Measurements from ENCODE around the gene FGFRL1.
"Not testable (repeated sequence)": the region's sequence is repeated elsewhere in the genome, so short reads cannot be mapped to it uniquely, and the experiment has no call there.

The FGFRL1 gene

DNA sequence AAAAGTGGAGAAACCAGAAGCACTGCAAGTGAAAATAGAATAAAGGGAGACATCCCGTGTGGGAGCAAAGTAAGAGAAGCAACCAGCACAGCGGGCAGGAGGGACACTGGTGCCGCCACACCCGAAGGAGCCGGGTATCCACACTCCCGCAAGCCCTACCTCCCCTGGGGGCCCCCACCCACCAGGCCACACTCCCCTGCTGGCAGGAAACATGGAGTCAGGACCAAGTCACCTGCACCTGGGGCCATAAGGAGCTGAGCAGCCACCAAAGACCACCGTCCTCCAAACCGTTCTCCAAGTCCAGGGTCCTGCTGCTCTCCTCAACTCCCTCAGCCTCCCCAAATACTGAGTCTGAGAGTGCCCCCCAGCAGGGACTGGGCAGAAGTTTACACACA, 30.5 kb downstream of the FGFRL1 start:
- no peak for DNase-seq

DNA sequence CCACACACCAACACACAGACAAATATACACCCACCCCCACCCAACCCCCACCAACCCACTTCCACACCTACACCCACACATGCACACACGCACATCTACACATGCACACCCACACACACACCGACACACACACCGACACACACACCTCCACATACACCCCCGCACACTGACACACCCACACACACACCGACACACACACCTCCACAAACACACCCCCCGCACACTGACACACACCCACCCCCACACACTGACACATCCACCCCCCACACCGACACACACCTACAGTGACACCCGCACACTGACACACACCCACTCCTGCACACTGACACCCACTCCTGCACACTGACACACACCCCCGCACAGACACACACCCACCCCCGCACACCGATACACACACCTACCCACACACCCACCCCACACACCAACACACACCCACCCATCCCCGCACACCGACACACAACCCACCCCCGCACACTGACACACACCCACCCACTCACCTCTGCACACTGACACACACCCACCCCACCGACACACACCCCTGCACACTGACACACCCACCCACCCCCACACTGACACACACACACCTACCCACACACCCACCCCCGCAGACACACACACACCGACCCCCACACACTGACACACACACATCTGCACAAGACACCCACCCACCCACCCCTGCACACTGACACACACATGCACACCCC, 31.1 kb downstream of the FGFRL1 start:
- no peak for DNase-seq

DNA sequence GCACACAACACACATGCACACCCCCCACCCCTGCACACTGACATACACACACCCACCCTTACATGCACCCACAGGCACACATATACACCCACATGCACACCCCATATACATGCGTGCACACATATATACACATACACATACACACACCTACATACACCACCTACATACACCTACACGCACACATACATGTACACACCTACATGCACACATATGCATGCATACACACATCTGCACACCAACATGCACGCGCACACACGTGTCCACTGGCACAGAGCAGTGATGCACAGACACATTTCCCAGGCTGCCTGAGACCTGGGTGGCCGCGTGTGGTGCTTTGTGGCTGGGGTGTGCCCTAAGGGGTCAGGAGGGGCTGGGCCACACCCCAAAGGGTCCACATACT, 31.7 kb downstream of the FGFRL1 start:
- no peak for DNase-seq

DNA sequence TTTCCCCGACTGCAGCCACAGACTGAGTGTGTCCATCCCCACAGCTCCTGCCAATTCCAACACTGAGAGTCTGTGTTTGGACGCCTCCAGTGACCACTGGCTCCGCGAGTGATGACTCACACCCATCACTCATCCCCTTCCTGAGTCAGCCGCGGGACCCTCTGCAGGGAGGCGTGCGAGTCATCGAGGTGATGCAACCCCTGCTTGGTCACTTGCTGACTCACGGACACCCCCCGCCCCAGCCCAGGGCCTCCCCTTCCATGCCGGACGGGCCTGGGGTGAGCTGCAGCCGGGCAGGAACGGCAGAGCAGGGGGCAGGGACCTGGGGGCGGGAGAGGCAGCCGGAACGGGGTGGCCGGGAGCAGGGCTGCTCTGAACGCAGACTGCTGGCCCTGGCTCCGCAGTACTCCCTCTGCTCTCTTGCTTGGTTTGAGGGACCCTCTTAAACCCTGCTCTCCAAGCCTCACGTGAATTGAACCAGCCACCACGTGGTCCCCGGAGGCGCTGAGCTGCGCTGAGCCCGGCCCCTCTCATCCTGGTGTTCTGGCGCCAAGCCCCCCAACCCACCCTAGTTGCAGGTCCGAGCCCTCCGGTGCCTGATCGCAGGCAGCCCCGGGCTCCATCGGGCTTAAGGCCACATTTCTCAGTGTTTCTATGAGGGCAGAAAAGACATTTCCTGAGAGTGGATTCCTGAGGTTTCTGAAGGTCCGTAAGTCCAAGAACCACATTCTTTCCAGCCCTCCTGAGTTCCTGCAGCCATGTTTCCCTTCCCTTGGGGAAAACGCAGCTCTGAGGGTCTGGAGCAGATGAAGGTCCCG, 32.4 kb downstream of the FGFRL1 start:
- DNase-seq: peak; percentile 36

DNA sequence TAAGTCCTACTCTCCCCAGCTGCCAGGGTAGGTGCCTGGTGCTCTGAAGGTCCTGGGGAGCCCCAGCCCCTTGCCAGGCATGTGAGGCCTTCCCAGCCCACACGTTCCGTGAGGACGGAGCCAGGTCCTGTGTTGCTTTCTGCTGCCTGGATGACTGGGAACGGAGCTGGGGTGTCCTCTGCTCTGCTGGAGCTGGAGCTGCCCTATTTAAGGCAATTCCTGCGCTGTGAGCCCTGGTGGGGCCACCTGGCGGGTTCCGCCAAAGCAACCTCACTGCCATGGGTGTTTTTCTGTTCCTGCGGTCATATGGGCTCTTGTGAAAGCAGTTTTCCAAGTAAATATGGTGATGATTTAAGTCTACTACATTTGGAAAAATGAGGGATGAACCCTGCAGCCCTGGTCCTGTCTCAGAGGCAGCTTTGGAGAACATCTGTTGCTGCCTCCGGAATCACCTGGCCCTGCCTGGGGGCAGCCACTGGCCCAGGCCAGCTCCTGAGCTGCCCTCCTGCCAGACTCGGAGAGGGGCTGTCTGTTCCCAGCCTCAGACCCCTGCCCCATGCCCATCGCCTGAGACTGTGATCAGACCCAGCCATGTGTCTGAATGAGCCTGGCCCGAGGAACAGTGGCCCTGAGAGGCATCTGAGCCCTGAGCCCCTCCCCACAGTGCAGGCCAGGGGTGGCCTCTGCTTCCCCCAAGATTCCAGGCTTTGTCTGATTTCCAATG, 33.2 kb downstream of the FGFRL1 start:
- no peak for DNase-seq

DNA sequence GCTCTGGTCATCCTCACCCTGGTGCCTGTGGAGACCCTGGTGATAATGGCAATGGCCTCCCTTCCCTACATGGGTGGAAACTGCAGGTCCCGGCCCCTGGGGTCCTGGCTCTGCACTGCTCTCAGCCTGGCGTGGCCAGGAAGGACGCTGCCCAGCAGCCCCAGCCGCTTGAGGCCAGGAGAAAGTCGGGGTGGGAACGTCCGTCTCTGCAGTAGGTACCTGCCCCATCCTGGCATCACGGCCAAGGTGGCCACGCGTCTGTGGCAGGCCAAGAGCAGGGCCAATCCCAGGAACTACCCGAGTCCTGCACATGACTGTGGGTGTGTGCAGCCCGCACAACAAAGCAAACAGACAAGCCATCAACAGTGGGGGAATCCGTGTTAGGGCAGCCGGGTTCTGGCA, 33.8 kb downstream of the FGFRL1 start:
- no peak for DNase-seq

DNA sequence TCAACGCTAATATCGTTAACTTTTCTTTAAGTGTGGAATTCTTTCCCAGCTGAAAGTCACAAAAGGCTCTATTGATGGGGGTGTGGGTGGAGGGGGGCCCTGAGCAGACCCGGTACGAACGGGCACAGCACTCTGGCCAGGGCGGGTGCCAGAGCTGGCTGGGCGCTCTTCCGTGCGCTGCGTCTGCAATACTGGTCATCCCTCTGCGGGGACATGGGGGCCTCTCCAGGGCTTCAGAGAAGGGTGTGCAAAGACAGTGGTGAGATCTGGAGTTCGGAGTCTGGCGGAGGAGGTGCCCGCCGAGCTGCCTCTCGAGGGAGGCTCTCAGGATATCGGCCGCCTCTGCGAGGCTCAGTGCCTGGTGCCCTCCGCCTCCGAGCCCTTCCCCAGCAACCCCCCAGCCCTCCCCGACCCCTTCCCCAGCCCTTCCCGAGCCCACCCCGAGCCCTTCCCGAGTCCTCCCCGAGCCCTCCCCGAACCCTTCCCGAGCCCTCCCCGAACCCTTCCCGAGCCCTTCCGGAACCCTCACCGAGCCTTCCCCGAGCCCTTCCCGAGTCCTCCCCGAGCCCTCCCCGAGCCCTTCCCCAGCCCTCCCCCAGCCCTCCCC, 34.3 kb downstream of the FGFRL1 start:
- no peak for DNase-seq

DNA sequence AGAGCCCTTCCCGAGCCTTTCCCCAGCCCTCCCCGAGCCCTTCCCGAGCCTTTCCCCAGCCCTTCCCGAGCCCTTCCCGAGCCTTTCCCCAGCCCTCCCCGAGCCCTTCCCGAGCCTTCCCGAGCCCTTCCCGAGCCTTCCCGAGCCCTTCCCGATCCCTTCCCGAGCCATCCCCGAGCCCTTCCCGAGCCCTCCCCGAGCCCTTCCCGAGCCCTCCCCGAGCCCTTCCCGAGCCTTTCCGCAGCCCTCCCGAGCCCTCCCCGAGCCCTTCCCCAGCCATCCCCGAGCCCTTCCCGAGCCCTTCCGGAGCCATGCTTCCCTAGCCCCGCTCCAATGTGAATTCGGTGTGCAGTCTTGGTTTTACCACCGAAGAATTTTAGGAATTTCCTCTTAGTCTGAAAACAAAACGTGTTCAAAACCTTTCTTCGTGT, 35.2 kb downstream of the FGFRL1 start:
- DNase-seq: not testable (repeated sequence)

DNA sequence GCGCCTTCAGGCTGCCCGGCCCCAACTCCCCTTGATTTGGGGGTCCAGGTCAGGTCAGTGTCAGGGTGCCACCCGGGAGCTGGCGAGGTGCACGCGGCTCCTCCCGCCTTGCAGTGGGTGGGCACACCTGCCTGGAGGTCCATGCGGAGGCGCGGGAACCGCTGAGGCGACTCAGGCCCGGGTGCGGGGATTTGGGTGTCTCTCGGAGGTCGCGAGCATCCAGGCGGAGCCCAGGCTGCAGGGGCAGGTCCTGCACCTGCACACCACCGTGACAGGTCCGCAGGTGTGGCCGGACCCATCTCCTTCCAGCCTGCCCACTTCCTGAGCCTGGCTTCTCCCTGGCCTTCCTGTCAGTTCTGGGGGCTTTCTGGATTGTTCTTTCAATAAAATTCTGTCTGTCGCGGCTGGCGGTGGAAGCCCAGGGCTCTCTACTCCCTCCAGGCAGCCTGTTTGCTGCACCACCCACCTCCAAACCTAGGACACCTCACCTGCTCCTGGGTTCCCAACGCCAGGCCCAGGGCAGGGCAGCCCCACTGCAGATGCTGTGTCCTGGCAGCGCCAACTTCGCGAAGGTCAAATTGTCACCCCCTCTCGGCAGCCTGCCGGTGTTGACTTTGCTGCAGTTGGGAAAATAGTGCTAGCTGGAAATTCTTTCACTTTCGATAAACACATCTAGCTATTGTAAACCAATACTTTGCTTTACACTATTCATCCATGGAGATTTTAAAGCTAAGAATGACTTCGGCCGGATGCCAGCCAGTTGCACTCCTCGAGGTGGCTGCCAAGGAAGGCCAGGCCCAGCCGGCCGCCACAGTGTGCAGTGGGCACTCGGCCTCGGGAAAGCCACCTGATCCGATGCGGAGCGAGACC, 35.9 kb downstream of the FGFRL1 start:
- DNase-seq: no peak

DNA sequence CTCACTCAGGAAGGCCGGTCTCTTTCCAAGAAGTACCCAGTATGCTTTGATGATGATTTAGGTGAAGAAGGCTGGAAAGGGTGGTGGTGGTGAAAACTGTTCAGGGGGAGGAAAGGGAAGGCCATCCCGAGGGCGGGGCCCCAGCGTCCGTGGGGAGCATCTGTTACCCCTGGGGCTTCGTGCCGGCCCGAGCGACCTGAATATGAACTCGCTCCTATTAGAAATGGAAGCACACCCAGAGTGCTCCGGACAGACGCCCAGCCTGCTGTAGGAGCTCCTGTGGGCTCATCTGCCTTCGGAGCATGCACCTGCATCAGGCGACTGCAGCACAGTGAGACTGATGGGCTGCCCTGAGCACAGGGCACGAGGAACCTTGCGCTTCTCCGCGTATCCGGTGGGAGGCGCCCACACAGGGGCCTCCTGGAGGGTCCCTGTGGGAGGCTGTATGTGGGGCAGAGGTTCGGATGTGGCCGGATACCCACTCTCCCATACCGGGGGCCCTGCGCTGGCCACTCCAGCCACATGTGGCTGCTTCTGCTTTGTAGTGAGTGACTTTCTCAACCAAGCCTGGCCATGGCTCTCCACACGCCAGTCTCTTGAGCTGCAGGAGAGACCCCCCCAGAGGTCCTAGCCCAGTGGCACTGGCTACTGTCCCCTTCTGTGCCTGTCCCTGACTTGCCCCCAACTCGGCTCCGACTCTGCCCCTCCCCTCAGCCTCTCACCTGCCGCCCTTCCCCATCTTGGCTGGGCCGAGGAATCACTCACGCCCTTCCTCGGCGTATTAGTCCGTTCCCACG, 36.7 kb downstream of the FGFRL1 start:
- no peak for DNase-seq

DNA sequence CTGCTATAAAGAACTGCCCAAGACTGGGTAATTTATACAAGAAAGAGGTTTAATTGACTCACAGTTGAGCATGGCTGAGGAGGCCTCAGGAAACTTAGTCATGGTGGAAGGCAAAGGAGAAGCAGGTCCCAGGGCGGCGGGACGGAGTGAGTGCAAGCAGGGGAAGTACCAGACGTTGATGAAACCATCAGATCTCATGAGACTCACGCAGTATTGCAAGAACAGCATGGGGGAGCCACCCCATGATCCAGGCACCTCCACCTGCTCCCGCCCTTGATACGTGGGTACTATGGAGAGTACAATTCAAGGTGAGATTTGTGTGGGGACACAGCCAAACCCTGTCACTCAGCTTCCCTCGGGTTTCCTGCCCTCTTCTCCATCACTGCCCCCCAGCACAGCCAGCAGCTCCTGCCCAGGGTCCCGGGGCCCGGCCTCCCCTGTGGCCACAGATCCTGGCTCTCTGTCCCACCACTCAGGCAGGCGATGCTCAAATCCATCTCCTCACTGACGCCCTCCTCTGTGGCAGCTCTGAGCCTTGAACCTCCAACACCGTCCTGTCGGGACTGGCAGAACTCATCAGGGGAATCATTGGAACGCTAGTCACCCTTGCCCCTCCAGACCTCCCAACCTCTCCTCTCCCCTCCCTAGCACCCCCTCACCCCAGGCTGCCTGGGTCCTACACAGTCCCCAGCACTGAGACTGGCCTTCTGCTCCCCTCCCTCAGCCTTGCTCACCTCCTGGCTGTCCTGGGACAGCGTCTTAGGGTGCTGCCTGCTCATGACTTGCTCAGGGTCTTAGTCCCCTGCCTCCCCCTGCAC, 37.6 kb downstream of the FGFRL1 start:
- no peak for DNase-seq

DNA sequence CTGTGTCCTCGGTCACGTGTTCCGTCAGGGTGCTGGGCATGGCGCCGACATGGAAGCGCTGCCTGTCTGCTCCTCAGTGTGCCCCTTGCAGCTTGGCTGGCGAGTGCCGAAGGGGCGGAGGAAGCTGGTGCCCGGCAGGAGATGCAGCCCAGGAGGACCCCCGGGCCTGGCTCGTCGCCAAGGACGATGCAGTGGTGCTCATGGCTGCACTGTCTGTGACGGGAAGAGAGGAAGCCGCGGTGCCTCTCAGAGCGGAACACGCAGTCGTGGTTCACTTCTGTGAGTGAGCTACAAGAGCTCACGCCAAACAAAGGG, 38.1 kb downstream of the FGFRL1 start:
- DNase-seq: no peak

DNA sequence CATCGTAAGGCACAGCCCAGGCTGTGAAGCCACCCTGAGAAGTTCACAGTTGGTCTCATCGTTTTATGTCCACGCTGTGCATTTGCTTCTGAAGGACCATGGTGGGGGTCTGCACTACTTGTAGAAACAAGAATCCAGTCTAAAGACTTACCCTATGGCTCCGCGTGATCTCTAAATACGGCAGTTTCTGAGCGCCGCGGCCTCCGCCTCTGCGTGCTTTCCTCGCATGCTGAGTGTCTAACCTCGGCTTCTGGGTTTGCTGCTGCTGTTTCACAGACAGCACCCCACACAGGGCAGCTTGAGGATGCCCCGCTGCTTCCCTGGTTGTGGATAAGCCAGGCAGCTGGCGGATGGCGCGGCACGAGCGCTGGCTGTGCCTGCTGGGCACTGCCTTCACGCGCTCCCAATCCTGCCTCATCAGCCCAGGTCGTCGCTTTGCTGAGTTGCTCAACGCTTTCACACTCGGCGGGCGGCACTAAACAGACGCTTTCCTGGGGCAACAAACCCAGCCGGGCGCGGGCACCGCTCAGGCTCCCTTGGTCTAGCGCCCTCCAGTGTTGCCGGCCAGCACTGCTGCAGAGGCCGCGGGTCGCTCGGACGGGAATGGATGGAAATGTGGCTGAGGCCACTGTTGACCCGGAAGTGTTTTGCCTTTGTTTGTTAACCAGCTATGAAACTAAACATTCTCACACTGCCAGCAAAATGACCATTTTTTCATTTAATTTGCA, 39.2 kb downstream of the FGFRL1 start:
- DNase-seq: no peak

DNA sequence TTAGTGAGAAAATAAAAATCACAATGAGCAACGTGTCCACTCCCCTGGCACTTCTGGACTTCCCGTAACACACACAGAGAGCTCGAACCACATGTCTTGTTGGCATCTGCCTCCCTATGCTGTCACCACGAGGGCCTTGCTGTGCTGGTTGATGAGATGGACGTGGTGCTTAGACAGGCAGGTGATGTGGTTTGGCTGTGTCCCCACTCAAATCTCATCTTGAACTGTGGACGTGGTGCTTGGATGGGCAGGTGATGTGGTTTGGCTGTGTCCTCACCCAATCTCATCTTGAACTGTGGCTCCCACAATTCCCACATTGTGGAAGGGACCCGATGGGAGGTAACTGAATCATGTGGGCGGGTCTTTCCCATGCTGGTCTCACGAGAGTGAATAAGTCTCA, 40.0 kb downstream of the FGFRL1 start:
- DNase-seq: no peak

DNA sequence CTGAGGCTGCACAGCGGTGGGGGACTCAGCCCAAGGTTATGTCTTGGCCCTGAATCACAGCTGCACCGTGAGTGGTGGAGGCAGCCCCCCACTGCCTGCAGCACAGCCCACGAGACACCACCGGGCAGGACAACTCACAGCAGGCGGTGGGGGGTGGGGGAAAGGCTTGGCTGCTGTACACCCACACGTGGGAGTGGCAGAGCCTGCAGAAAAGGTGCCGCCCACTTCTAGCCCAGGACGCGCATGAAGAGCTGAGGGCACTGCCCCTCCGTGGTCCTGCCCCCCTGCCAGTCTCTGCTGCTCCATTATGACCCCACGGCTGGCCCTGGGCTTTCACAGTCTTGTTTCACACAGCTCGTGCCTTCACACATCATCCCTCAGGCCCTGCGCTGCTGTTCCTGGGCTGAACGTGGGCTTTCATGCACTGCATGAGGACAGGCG, 40.8 kb downstream of the FGFRL1 start:
- DNase-seq: no peak

DNA sequence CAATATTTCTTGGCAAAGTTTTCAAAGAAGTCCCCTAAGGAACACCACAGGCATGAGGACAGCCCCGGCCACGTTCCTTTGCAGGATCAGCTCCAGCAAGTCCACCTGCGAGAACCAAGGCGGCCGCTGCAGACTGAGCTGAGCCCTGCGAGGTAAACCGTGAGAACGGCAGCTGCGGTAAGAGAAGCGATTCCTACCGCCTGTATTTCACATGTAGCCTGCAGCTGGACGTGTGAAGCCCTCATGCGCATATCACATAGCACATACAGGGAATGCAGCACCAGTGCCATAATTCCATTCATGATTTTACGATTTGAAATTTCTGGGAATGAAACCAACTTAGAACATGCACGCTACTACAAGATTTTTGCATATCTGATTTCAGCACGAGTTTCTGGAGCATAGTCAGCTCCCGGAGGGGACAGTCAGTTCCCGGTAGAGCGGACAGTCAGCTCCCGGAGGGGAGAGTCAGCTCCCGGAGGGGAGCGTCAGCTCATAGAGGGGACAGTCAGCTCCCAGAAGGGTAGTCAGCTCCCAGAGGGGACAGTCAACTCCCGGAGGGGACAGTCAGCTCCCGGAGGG, 41.7 kb downstream of the FGFRL1 start:
- no peak for DNase-seq

DNA sequence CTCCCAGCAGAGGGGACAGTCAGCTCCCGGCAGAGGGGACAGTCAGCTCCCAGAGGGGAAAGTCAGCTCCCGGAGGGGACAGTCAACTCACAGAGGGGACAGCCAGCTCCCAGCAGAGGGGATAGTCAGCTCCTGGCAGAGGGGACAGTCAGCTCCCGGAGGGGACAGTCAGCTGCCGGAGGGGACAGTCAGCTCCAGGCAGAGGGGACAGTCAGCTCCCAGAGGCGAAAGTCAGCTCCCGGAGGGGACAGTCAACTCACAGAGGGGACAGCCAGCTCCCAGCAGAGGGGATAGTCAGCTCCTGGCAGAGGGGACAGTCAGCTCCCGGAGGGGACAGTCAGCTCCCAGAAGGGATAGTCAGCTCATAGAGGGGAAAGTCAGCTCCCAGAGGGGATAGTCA, 42.5 kb downstream of the FGFRL1 start:
- not testable (repeated sequence) for DNase-seq

DNA sequence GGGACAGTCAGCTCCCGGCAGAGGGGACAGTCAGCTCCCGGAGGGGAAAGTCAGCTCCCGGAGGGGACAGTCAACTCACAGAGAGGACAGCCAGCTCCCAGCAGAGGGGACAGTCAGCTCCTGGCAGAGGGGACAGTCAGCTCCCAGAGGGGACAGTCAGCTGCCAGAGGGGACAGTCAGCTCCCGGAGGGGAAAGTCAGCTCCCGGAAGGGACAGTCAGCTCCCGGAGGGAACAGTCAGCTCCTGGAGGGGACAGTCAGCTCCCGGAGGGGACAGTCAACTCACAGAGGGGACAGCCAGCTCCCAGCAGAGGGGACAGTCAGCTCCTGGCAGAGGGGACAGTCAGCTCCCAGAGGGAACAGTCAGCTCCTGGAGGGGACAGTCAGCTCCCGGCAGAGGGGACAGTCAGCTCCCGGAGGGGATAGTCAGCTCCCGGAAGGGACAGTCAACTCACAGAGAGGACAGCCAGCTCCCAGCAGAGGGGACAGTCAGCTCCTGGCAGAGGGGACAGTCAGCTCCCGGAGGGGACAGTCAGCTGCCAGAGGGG, 43.3 kb downstream of the FGFRL1 start:
- DNase-seq: not testable (repeated sequence)

DNA sequence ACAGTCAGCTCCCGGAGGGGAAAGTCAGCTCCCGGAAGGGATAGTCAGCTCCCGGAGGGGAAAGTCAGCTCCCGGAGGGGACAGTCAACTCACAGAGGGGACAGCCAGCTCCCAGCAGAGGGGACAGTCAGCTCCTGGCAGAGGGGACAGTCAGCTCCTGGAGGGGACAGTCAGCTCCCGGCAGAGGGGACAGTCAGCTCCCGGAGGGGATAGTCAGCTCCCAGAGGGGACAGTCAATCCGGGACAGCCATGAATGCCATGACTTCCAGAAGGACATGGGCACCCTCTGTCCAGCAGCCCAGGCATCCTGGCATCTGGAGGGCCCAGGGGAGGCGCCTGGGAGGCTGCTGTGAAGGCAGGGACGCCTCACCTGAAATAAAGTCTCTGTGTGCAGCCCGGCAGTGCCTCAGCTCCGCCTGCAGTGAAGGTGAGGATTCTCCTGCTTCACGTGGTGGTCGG, 43.8 kb downstream of the FGFRL1 start:
- DNase-seq: not testable (repeated sequence)
